NCI-H345 treated with DMSO at 0.1 percent for 48 hours (cell line): ENCODE data around the gene GPR65.
"Not testable (repeated sequence)": the region's sequence is repeated elsewhere in the genome, so short reads cannot be mapped to it uniquely, and the experiment has no call there.

ENCODE experiments used
- DNase-seq: peaks from one replicate; lab custom pipeline; 2025; ENCODE audit not compliant: unreplicated experiment; lab: John Stamatoyannopoulos, UW

Gene GPR65

DNA sequence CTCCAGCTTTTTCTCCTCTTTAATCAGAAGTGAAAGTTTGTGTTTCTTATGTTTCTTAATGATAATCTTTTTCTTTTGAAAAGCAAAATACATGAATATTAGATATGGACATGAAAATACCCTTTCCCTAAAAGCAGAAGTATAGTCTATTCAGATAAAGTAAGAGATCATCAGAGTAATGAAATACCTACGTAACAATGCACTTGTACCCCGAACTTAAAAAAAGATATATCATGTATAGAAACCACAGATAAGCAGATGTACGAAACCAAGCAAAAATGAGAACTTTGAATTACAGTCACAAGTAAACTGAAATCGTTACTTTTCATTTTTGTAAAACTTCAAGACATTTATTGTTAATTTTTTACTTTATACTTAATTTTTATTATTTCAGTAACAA, 1.5 kb upstream of the GPR65 start:
- DNase-seq: no peak

DNA sequence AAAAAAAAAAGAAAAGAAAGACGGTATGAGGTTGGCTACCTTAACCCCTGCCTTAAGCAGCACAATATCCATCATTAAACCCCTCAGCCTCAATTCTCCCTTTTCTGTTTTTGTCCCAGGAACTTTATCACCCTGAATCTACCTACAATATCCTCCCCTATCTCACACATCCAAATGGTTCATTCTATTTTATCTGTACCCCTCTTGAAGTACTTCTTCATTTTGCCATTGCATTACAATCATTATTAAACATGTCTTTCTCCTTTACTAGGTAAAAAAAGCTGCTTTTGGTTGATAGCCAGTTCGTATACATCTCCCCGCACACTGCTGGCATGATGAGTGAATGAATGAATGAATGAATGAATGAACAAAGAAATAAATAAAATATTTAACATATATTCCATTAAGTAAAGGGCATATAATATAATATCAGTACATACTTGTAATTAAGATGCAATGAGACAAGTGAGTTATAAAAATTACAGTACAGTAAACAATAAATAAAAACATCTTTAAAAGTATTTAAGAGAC, 364 bp upstream of the GPR65 start:
- no peak for DNase-seq

DNA sequence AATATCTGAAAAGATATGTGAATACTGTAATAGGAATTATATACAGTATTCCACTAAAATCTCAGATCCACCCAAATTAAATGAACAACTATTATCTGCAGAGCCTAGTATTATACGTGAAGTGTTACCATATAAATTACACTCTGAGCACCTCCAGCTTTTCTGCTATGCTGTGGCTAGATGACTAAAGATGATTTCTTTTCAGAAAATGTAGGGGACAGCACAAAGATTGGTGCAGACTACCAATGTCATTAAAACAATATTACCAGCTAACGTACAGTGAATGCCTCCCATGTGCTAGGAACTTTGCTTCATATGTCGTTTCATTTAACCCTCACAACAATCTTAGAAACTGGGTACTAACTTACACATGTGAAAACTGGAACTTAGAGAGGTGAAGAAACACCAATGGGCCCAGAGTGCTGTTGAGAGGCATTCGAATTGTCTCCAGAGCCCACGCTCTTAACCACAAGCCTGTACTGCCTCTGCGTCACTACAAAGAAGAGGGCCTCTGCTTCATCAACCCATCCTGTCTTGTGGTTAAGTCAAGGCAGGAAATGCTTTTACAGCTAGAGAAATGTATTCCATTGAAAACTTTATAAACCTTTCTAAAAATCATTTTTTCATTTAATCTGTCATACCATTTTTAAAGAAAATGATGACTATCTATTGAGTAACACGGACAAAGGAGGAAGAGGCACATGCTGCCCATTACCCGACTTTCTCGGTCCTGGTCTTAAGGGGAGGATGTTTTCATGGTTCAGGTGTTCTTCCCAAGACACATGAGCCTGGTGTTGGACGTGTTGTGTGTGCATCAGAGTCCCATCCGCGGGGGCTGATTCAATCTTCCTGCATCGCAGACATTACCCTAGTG, 1.3 kb downstream of the GPR65 start:
- DNase-seq: no peak

DNA sequence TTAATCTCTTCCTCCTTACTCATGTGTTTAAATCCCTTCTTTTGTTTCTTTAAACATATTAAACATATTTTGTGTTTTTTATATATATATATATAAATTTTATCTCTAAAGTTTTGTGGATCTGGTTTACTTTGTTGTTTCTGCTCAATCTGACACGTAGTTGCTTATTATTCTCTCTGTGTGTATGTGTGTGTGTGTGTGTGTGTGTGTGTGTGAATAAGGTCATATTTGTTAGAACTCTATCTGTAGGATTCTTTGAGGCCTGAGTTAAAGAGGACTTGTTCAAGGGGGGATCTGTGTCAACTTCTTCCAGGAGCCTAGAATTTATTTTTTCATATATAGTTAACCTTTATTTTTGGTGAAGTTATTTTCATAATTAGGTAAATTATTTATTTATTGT, 2.7 kb downstream of the GPR65 start:
- no peak for DNase-seq

DNA sequence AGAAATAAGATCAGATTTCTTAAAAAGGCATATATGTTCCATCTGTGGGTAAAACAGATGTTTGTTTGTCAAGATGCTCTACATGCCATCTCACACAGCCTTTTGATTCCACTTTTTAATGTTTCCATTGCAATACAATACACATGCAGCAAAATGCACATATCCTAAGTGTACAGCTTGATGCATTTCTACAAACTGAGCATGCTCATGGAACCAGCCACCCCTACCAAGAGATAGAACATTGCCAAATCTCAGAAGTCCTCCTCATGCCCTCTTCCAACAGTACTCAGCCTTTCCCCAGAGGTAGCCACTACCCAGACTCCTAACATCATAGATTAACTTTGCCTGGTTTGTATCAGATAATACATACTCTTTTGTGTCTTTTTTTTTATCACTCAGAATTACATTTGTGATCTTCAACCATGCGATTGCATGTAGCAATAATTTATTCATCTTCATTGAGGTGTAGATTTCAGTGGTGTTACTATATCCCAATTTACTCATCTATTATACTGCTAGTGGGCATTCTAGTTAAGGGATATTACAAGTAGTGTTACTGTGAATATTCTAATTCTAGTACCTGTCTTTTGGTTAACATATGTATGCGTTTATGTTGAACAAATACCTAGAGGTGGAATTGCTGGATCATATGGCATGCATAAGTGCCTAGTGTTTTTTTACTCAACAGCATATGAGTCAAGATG, 3.3 kb downstream of the GPR65 start:
- DNase-seq: no peak

DNA sequence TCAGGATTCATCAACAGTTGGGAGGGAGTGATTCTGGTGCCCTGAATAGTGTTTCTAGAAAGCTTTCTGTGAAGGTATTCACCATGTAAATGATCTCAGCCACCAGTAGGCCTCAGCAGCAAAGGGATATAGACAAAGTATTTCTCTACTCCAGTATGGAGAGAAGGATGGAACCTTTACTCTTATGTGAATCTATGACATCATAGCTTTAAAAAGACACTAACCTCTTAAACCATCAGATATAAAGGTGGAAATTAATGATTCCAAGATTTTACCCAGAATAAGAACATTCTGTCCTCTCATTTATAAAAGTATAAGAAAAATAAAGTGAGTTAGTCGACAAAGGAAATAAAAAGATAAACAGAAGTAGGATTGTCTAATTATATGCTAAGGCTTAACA, 4.6 kb downstream of the GPR65 start:
- no peak for DNase-seq

DNA sequence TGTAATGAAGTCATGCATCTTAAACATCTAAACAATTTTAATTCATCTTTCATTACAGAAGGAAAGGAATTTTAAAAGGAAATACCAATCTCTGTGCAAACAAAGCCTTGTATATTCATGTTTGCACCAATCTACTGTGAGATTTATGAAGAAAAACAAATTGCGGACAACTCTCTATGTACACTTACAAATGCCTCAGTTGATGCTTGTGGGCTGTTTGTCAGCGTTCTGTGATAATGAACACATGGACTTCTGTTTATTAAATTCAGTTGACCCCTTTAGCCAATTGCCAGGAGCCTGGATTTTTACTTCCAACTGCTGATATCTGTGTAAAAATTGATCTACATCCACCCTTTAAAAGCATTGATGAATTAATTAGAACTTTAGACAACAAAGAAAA, 5.4 kb downstream of the GPR65 start:
- no peak for DNase-seq

DNA sequence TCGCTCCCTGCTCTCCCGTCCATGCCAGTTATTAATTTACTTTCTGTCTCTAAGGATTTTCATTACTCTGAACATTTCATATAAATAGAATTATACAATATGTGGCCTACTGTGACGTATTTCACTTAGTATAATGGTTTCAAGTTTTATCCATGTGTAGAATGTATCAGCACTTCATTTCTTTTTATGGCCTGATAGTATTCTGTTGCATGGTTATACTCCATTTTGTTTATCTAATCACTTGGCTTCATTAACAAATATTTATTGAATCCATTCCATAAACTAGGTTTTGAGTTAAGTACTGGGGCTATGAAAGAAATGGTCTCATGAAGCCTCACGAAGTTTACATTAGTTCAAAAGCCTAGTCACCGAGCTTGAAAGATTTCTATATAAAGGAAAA, 7.6 kb downstream of the GPR65 start:
- no peak for DNase-seq

DNA sequence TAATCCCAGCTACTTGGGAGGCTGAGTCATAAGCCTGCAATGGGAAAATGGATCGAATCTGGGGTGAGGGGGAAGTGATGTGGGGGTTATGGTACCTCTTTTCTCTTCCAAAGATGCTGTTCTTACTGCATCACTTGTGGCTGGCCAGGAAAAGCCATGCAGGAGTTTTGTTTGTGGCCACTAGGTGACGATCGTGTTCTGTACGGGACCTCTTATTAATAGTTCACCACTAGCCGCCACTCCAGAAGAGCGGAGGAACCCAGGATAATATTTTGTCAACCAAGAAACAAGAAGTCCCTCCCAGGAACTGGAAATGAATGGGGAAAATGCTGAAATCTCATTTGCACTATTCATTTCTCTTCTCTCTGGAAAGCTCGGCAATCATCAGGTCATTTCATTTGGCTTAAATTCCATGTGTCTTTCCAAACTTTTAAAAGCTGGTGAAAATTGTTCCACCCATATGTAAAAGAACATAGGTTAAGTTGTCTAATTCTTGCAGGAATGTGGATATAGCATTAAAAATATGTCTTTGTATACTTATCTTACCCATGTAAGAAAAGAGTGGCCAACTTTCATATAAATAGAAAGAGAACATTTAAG, 8.9 kb downstream of the GPR65 start:
- peak; percentile 73 for DNase-seq

DNA sequence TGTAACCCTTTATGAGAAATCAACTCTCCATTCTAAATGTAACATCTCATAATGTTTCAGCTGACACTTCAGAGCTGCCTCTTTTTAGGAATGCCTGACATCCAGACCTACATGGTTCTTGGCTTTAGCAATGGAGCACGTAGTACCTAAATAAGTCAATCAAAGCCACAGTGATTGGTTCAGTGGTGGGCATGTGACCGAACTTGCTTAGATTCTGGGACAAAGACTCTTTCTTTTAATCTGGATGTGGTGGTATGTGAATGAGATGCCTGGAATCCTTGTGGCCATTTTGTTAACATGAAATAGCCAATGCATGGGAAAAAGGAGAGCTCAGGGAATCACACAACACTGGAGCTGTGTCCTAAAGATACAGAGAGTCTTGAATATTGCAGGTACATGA, 11.8 kb downstream of the GPR65 start:
- no peak for DNase-seq

DNA sequence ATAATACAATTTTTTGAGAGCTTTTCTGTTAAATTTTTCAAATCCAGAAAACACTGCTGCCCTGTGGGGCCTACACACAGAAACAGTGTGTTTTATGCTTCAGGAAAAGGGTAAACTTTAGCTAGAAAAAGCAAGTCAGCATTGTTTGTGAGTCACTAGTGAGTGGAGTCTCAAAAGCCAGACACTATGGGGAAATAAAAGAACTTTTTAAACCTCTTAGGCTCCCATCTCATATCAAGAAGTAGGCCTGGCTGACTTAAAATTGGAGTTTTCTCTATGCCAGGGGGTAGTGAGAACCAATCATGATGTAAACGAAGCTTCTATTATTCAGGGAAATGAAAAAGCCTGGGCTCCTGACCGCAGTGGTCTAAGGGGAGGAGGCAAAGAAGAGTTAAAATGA, 12.6 kb downstream of the GPR65 start:
- DNase-seq: no peak

DNA sequence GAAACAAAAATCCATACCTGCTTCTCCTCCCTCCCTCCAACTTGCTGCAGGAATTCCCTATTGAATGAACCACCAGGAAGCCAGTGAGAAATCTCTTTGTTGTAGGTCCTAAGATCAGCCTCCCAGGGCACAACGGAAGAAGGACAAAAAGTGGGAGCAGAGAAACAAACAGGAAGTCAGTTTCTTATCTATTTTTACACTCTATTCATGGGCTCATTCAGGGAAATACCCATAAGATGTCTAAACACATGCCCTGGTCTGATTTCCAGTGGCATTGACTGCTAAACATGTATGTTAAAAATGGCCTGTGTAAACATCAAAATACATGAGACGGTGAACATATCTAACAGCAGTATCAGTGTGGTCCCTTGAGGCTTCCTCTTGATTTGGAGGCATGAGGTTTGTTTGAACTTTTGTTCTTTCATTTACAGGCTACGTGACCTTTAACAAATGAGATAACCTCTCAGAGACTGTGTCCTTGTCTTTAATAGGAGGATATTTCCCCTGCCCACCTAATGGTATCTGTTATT, 18.8 kb downstream of the GPR65 start:
- no peak for DNase-seq

DNA sequence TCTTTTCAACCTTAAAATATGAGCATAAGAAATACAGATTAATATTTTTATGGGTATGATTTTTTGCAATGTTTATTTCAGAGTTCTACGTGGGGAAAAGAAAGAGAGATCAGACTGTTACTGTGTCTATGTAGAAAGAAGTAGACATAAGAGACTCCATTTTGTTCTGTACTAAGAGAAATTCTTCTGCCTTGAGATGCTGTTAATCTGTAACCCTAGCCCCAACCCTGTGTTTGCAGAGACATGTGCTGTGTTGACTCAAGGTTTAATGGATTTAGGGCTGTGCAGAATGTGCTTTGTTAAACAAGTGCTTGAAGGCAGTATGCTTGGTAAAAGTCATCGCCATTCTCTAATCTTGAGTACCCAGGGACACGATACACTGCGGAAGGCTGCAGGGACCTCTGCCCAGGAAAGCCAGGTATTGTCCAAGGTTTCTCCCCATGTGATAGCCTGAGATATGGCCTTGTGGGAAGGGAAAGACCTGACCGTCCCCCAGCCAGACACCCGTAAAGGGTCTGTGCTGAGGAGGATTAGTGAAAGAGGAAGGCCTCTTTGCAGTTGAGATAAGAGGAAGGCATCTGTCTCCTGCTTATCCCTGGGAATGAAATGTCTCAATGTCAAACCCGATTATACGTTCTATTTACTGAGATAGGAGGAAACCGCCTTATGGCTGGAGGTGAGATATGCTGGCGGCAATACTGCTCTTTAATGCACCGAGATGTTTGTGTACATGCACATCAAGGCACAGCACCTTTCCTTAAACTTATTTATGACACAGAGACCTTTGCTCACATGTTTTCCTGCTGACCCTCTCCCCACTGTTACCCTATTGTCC, 19.5 kb downstream of the GPR65 start:
- not testable (repeated sequence) for DNase-seq

DNA sequence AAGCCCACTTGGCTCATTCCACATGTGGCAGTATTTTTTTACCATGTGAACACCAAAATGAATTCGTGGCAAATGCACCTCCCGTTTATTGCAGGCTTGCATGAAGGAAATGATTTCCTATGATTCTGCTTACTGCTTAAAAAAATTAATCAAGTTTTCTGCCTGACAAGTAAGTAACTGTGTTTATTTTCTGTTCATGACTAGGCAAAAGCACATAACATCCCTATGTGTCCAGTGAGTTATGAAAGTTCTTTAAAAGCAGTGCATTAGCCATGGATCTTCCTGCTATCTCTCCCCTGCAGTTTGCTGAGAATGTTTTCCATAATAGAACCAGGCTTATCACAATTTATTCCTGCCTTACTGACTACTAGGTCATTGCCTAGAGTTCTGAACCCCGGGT, 20.4 kb downstream of the GPR65 start:
- no peak for DNase-seq

DNA sequence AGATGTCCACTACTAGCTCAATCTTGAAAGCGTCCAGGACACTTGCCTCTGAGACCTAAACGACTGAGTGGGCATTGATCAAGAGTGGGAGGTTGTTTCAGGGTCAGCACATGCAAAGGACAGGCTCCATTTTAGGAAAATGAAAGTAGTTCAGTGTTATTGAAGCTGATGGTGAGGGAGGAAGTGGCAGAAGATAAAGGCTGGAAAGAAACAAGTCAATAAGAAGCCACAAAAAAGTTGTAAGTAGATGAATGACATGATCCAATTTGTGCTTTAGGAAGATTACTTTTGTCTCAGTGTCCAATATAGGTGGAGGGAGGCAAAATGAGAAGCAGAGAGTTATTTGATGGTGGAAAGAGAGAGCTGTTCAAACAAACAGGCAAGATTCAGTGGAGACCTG, 22.0 kb downstream of the GPR65 start:
- DNase-seq: no peak

DNA sequence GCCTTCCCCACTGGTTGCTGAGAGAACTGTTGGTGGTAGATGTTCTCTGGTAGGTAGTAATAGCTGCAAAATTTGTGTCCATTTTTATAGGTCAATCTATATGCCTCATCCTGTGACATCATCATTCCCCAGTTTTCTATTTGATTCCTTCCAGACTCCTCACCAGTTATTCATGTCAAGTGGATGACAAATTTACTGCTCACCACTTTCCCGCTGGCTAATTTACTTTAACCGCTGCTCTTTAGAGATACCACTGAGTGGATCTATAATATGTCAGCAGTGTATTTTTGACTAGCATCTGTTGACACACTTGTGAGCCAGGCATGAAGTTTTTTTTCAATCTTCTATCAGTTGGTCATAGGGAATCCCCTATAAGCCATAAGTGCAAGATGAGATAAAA, 24.6 kb downstream of the GPR65 start:
- no peak for DNase-seq

DNA sequence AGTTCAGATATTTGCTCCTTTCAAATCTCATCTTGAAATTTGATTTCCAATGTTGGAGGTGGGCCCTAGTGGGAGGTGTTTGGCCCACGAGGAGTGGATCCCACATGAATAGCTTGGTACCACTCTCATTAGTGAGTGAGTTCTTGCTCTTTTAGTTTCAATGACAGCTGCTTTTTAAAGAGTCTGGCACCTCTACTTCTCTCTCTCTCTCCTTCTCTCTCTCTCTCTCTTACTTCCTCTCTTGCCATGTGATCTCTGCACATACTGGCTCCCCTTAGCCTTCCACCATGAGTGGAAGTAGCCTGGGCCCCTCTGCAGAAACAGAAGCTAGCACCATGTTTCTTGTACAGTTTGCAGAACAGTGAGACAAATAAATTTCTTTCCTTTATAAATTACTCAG, 25.1 kb downstream of the GPR65 start:
- DNase-seq: no peak

DNA sequence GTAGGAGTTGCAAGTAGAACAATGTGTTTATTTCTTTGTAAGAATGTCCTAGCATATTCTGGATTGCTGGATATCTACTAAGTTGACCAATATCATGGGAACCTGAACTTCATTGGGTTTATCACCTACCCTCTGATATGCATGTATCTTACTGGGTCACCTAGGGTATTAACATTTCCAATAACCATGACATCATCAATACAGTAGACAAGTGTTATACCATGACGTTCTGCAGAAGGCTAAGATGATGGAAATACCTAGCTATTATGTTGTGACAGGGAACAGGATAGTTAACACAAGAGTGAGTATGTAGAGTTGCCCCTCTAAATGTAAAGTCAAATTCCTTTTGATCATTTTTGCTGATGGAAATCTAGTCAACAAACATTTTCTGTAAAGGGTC, 26.0 kb downstream of the GPR65 start:
- DNase-seq: no peak

DNA sequence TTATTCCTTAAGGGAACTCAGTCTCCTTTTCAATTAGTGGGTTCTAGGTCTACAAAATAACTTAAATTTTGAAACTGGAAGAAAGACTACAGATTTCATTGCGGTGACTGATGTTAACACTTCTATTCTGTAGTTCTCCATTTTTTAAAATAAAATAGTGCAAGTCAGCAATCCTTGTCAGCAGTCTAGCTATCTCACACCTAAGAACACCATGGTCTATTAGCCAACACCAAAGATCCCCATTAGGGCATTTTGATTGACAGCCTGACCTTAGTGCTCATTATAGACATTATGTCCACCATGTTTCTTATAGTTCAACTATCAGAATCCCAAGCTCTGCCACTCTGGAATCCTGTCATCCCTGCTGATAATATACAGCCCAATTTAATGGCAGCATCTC, 27.4 kb downstream of the GPR65 start:
- no peak for DNase-seq

DNA sequence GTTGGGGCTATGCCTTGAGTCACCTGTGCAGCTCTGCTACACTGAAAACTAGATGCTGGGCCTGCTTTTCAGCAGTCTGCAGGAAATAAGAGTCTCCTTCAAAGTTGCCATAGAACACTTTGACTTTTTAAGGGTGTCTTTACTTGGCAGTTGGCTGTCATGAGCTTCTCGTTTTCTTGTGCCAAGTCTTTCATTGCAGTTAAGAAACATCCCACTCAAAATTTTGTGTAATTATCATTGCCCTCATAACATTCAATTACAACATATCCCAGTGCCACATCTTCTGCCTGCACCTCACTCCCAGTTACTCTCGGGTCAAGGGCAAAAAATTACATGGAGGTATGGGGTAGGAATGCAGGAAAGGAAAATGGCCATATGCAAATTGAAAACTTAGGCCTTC, 29.1 kb downstream of the GPR65 start:
- DNase-seq: no peak

DNA sequence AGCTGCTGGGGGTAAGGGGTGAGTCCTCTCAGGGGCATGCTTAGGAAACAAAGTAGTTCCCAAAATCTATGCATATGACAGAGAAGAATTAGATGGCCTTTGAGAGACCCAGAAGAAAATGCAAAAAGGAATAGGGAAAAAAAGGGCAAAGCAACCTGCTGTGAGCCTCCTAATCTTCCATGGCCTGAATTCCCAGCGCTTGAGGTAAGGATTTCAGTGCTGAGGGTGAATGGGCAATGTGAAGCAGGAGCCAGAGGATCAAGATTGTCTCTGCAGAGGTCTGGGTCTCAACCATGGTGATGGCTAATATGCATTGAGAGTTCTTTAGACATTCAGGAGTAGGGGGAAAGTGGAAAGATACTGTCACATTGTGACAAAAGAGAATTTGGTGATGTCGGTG, 31.5 kb downstream of the GPR65 start:
- no peak for DNase-seq
